H1 (cell line): ENCODE data around the gene DHRS12.

Experiments
- CHD2 ChIP-seq: IDR thresholded peaks from 2 replicates; pipeline ENCODE4 v1.6.1; 2012; ENCODE audit warnings: low read length, improper control_type of control experiment
- EZH2 ChIP-seq: fragments of 200-600 bp; sonication (generic); IDR thresholded peaks from 2 replicates; pipeline ENCODE4 v1.7.1; 2012; ENCODE audit warnings: low read depth, mild to moderate bottlenecking, moderate library complexity, low read length, inconsistent platforms; ENCODE audit not compliant: severe bottlenecking
- RAD21 ChIP-seq, 2 experiments: IDR thresholded peaks in 1 of 2; conservative IDR thresholded peaks in 1 of 2; 2 replicates each; pipeline ENCODE4 v1.6.1; 2011; ENCODE audit warnings: low read depth in 2 of 2, low read length in 2 of 2, improper control_type of control experiment in 1 of 2, inconsistent platforms in 1 of 2, mild to moderate bottlenecking in 1 of 2, moderate library complexity in 1 of 2
- TF ChIP-seq, protein P1 (sequence below), 3 experiments: IDR thresholded peaks; 1 replicate in 2 of 3; 2 replicates in 1 of 3; pipeline versions ENCODE4 v1.5.1 to v1.6.1; 2011; ENCODE audit warnings: low read length in 3 of 3, mild to moderate bottlenecking in 3 of 3, inconsistent platforms in 2 of 3, low read depth in 1 of 3, moderate library complexity in 1 of 3; ENCODE audit not compliant: insufficient read depth in 1 of 3; ENCODE audit errors: control extremely low read depth in 1 of 3

DNA sequence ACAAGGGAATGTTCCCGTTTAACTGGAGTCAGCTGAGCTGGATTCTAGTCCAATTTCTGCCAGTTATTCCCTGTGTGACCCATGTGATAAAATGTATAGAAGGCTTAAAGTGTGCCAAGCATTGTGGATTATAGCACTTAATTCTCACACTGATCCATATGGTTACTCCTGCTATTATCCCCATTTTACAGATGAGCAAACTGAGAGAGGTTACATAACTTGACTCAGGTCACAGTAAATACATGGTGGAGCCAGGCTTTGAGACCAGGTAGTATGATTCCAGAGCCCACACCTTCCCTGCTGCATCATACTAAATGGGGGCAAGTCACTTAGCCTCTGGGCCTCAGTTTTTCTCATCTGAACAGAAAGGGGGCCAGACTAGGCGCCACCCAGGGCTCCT is 2.0 kb upstream of the DHRS12 start:
- no peak for TF ChIP-seq EZH2
- TF ChIP-seq, protein P1, sequence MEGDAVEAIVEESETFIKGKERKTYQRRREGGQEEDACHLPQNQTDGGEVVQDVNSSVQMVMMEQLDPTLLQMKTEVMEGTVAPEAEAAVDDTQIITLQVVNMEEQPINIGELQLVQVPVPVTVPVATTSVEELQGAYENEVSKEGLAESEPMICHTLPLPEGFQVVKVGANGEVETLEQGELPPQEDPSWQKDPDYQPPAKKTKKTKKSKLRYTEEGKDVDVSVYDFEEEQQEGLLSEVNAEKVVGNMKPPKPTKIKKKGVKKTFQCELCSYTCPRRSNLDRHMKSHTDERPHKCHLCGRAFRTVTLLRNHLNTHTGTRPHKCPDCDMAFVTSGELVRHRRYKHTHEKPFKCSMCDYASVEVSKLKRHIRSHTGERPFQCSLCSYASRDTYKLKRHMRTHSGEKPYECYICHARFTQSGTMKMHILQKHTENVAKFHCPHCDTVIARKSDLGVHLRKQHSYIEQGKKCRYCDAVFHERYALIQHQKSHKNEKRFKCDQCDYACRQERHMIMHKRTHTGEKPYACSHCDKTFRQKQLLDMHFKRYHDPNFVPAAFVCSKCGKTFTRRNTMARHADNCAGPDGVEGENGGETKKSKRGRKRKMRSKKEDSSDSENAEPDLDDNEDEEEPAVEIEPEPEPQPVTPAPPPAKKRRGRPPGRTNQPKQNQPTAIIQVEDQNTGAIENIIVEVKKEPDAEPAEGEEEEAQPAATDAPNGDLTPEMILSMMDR (IDR thresholded peaks at IDR 0.05; ENCODE audit: control extremely low read depth in 1 of 3, insufficient read depth in 1 of 3, low read depth in 1 of 3, low read length in 3 of 3) = no peak
- TF ChIP-seq CHD2 = no peak
- no peak for TF ChIP-seq RAD21 (IDR thresholded peaks at IDR 0.05 in 1 of 2, conservative IDR thresholded peaks at IDR 0.05 in 1 of 2; ENCODE audit: low read depth in 2 of 2, low read length in 2 of 2)
